ENCODE measurements around the gene KDM4B.

Gene KDM4B

GRCh38 chr19:4980067-4980466, 11.2 kb downstream of the KDM4B start:
- H3K4me3 ChIP-seq (ENCODE audit: low read depth in 1 of 2, low read length in 2 of 2) = no peak overlapping the region
- no peaks in the 10 kb centered on the region for H3K27me3 ChIP-seq (ENCODE audit: insufficient read depth, low read length, poor library complexity)
- H2AFZ ChIP-seq (ENCODE audit: low read depth, low read length) = no peak overlapping the region
- peaks cover 95% of the 10 kb centered on the region for H3K79me2 ChIP-seq (ENCODE audit: insufficient read depth, low read length)
- DNase-seq (no peak), ATAC-seq (ENCODE audit: insufficient read depth, low read depth) (no peak)
- H3K27ac ChIP-seq (ENCODE audit: low read length) = no peak overlapping the region
- H3K36me3 ChIP-seq (ENCODE audit: insufficient read depth, low read length) = peaks cover 24% of the 10 kb centered on the region
- peaks cover 4% of the 10 kb centered on the region; the same call in 1 of the 2 replicates for H3K4me1 ChIP-seq (ENCODE audit: insufficient read depth, low read length)
- TF ChIP-seq CTCF (IDR thresholded peaks at IDR 0.05; ENCODE audit: borderline replicate concordance, extremely low read depth, low read length, poor library complexity, severe bottlenecking) (no peak), EZH2 (IDR thresholded peaks at IDR 0.05; ENCODE audit: borderline replicate concordance, low read depth, low read length, severe bottlenecking) (no peak)
- H4K20me1 ChIP-seq (ENCODE audit: insufficient read depth, low read length) = peaks cover 69% of the 10 kb centered on the region
- no peak overlapping the region for H3K4me2 ChIP-seq (ENCODE audit: insufficient read depth, low read length)
- no peak overlapping the region for H3K9ac ChIP-seq (ENCODE audit: low read depth, low read length)
- no peaks in the 10 kb centered on the region for H3K9me3 ChIP-seq (ENCODE audit: insufficient read depth, low read length, severe bottlenecking)

GRCh38 chr19:4980838-4981680, 12.1 kb downstream of the KDM4B start:
- DNase-seq = no peak
- Histone ChIP-seq H3K4me2 (ENCODE audit: insufficient read depth, low read length) (no peak overlapping the region), H3K27me3 (ENCODE audit: insufficient read depth, low read length, poor library complexity) (no peaks in the 10 kb centered on the region), H2AFZ (ENCODE audit: low read depth, low read length) (no peak overlapping the region), H3K36me3 (ENCODE audit: insufficient read depth, low read length) (peaks cover 24% of the 10 kb centered on the region), H3K4me3 (ENCODE audit: low read depth in 1 of 2, low read length in 2 of 2) (no peak overlapping the region), H4K20me1 (ENCODE audit: insufficient read depth, low read length) (peaks cover 72% of the 10 kb centered on the region), H3K9me3 (ENCODE audit: insufficient read depth, low read length, severe bottlenecking) (no peaks in the 10 kb centered on the region), H3K79me2 (ENCODE audit: insufficient read depth, low read length) (peaks cover 95% of the 10 kb centered on the region), H3K9ac (ENCODE audit: low read depth, low read length) (no peak overlapping the region), H3K4me1 (ENCODE audit: insufficient read depth, low read length) (peaks cover 4% of the 10 kb centered on the region; the same call in 1 of the 2 replicates), H3K27ac (ENCODE audit: low read length) (no peak overlapping the region)
- no peak for TF ChIP-seq EZH2 (IDR thresholded peaks at IDR 0.05; ENCODE audit: borderline replicate concordance, low read depth, low read length, severe bottlenecking)
- TF ChIP-seq CTCF (IDR thresholded peaks at IDR 0.05; ENCODE audit: borderline replicate concordance, extremely low read depth, low read length, poor library complexity, severe bottlenecking) = no peak
- no peak for ATAC-seq (ENCODE audit: insufficient read depth, low read depth)

GRCh38 chr19:4981681-4981958, 12.7 kb downstream of the KDM4B start:
- H3K4me3 ChIP-seq (ENCODE audit: low read depth in 1 of 2, low read length in 2 of 2) = no peak overlapping the region
- ATAC-seq (ENCODE audit: insufficient read depth, low read depth) = peak; percentile 35; the same call in 1 of the 3 replicates
- H4K20me1 ChIP-seq (ENCODE audit: insufficient read depth, low read length) = peaks cover 72% of the 10 kb centered on the region
- H3K36me3 ChIP-seq (ENCODE audit: insufficient read depth, low read length) = peaks cover 19% of the 10 kb centered on the region
- no peak for DNase-seq
- no peaks in the 10 kb centered on the region for H3K27me3 ChIP-seq (ENCODE audit: insufficient read depth, low read length, poor library complexity)
- H3K4me2 ChIP-seq (ENCODE audit: insufficient read depth, low read length) = no peak overlapping the region
- H3K9ac ChIP-seq (ENCODE audit: low read depth, low read length) = no peak overlapping the region
- peaks cover 95% of the 10 kb centered on the region for H3K79me2 ChIP-seq (ENCODE audit: insufficient read depth, low read length)
- no peak overlapping the region for H3K27ac ChIP-seq (ENCODE audit: low read length)
- H2AFZ ChIP-seq (ENCODE audit: low read depth, low read length) = no peak overlapping the region
- H3K4me1 ChIP-seq (ENCODE audit: insufficient read depth, low read length) = peaks cover 4% of the 10 kb centered on the region; the same call in 1 of the 2 replicates
- no peak for TF ChIP-seq EZH2 (IDR thresholded peaks at IDR 0.05; ENCODE audit: borderline replicate concordance, low read depth, low read length, severe bottlenecking)
- no peak for TF ChIP-seq CTCF (IDR thresholded peaks at IDR 0.05; ENCODE audit: borderline replicate concordance, extremely low read depth, low read length, poor library complexity, severe bottlenecking)
- no peaks in the 10 kb centered on the region for H3K9me3 ChIP-seq (ENCODE audit: insufficient read depth, low read length, severe bottlenecking)

Data from DND-41 (cell line).